ENCODE data around the gene MAGEF1.

DNA sequence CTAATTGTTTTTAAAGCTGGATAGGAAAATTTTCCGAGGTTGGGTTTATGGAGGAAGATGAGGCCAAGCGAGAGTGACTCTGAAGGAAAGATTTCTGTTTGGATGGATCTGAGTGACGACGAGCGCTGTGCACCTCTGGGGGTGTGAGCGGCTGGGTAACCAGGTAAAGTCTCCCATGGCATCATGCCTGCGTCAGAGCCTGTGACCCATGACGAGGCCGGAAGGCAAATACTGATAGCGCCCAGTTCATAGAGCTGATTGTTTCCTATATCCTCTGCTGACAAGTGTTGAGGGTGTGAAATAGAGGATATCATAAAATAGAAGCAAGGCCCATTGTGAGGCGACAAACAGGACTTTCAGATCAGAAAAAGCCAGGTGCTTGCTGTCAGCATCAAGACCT, 33.7 kb upstream of the MAGEF1 start:
- no peak for TF ChIP-seq PPARG (CRISPR knock-in tag; conservative IDR thresholded peaks at IDR 0.05)
- TF ChIP-seq, protein P1, sequence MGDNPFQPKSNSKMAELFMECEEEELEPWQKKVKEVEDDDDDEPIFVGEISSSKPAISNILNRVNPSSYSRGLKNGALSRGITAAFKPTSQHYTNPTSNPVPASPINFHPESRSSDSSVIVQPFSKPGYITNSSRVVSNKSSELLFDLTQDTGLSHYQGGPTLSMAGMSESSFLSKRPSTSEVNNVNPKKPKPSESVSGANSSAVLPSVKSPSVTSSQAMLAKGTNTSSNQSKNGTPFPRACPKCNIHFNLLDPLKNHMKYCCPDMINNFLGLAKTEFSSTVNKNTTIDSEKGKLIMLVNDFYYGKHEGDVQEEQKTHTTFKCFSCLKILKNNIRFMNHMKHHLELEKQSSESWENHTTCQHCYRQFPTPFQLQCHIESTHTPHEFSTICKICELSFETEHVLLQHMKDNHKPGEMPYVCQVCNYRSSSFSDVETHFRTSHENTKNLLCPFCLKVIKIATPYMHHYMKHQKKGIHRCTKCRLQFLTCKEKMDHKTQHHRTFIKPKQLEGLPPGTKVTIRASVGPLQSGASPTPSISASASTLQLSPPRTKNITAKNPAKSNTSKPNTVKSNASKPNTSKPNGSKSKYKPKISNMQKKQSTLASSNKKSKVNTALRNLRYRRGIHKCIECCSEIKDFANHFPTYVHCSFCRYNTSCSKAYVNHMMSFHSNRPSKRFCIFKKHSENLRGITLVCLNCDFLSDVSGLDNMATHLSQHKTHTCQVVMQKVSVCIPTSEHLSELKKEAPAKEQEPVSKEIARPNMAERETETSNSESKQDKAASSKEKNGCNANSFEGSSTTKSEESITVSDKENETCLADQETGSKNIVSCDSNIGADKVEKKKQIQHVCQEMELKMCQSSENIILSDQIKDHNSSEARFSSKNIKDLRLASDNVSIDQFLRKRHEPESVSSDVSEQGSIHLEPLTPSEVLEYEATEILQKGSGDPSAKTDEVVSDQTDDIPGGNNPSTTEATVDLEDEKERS (CRISPR knock-in tag; IDR thresholded peaks at IDR 0.05): no peak
- TF ChIP-seq NFE2L1 (CRISPR knock-in tag; IDR thresholded peaks at IDR 0.05; ENCODE audit: borderline replicate concordance): no peak
- TF ChIP-seq PAX8 (CRISPR knock-in tag; IDR thresholded peaks at IDR 0.05; ENCODE audit: borderline replicate concordance): no peak
- no peak for TF ChIP-seq RELA (CRISPR knock-in tag; IDR thresholded peaks at IDR 0.05)
- TF ChIP-seq CBX2 (IDR thresholded peaks at IDR 0.05; ENCODE audit: low read depth, low read length): no peak
- TF ChIP-seq CBX2 (CRISPR knock-in tag; IDR thresholded peaks at IDR 0.05; ENCODE audit: low read depth): no peak
- TF ChIP-seq, protein P2, sequence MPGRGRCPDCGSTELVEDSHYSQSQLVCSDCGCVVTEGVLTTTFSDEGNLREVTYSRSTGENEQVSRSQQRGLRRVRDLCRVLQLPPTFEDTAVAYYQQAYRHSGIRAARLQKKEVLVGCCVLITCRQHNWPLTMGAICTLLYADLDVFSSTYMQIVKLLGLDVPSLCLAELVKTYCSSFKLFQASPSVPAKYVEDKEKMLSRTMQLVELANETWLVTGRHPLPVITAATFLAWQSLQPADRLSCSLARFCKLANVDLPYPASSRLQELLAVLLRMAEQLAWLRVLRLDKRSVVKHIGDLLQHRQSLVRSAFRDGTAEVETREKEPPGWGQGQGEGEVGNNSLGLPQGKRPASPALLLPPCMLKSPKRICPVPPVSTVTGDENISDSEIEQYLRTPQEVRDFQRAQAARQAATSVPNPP (CRISPR knock-in tag; IDR thresholded peaks at IDR 0.05): no peak
- no peak for TF ChIP-seq POLR2AphosphoS5 (IDR thresholded peaks at IDR 0.05; ENCODE audit: low read depth, low read length)
- no peak for TF ChIP-seq EZH2 (conservative IDR thresholded peaks at IDR 0.05; ENCODE audit: low read depth, low read length)
